Measurements from ENCODE around the gene PKNOX2.

The PKNOX2 gene

GRCh38 chr11:125164422-125165110, at the start of gene PKNOX2:
PKNOX2 (plus strand) TSS chr11:125164751; CDS start chr11:125351306, 186,555 bp downstream.
- no peak for DNase-seq

- DNase-seq = no peak
Observed at GRCh38 chr11:125117429-125117828, 47.1 kb upstream of the PKNOX2 start.

- DNase-seq = no peak
Observed at GRCh38 chr11:125123194-125123946, 41.2 kb upstream of the PKNOX2 start.

- DNase-seq = peak; percentile 36 to 55
Observed at GRCh38 chr11:125123947-125124617, 40.5 kb upstream of the PKNOX2 start.

GRCh38 chr11:125124618-125124992, 39.9 kb upstream of the PKNOX2 start:
- DNase-seq = no peak

GRCh38 chr11:125128450-125128849, 36.1 kb upstream of the PKNOX2 start:
- DNase-seq = no peak

GRCh38 chr11:125129316-125129993, 35.1 kb upstream of the PKNOX2 start:
- no peak for DNase-seq

GRCh38 chr11:125132071-125132470, 32.5 kb upstream of the PKNOX2 start:
- DNase-seq = no peak

- no peak for DNase-seq
Observed at GRCh38 chr11:125132596-125132995, 32.0 kb upstream of the PKNOX2 start.

- DNase-seq = no peak
Observed at GRCh38 chr11:125136001-125136400, 28.6 kb upstream of the PKNOX2 start.

GRCh38 chr11:125138966-125139365, 25.6 kb upstream of the PKNOX2 start:
- DNase-seq = no peak

- no peak for DNase-seq
Observed at GRCh38 chr11:125139778-125140177, 24.8 kb upstream of the PKNOX2 start.

GRCh38 chr11:125140233-125140632, 24.3 kb upstream of the PKNOX2 start:
- DNase-seq = no peak

- DNase-seq = no peak
Observed at GRCh38 chr11:125141178-125141577, 23.4 kb upstream of the PKNOX2 start.

GRCh38 chr11:125141686-125142535, 22.6 kb upstream of the PKNOX2 start:
- DNase-seq = peak in 1 of 2 experiments; percentile 7

- DNase-seq = no peak
Observed at GRCh38 chr11:125146232-125146631, 18.3 kb upstream of the PKNOX2 start.

- DNase-seq = no peak
Observed at GRCh38 chr11:125147280-125147679, 17.3 kb upstream of the PKNOX2 start.

GRCh38 chr11:125148011-125148410, 16.5 kb upstream of the PKNOX2 start:
- no peak for DNase-seq

GRCh38 chr11:125148743-125149142, 15.8 kb upstream of the PKNOX2 start:
- no peak for DNase-seq

- DNase-seq = no peak
Observed at GRCh38 chr11:125153837-125154236, 10.7 kb upstream of the PKNOX2 start.

- no peak for DNase-seq
Observed at GRCh38 chr11:125154378-125155099, 10.0 kb upstream of the PKNOX2 start.

- DNase-seq = no peak
Observed at GRCh38 chr11:125155100-125155444, 9.5 kb upstream of the PKNOX2 start.

All from SHP77 (cell line).